ENCODE measurements around the gene PMP22.

PMP22 gene

GRCh38 chr17:15238057-15238456 lies 27.1 kb downstream of the PMP22 start:
- no peaks in the 10 kb centered on the region for H3K36me3 ChIP-seq (ENCODE audit: low read depth)
- ATAC-seq (ENCODE audit: low read depth) (no peak), DNase-seq (ENCODE audit: low spot score) (no peak)

GRCh38 chr17:15237106-15237425 lies 28.1 kb downstream of the PMP22 start:
- no peak for TF ChIP-seq CTCF (IDR thresholded peaks at IDR 0.05; ENCODE audit: poor library complexity, severe bottlenecking)
- Histone ChIP-seq H3K4me3 (ENCODE audit: severe bottlenecking) (no peak overlapping the region), H3K4me1 (ENCODE audit: insufficient read depth, poor library complexity, severe bottlenecking) (no peaks in the 10 kb centered on the region), H3K27me3 (ENCODE audit: insufficient read depth, poor library complexity, severe bottlenecking) (no peaks in the 10 kb centered on the region), H3K36me3 (ENCODE audit: low read depth) (no peaks in the 10 kb centered on the region), H3K9me3 (ENCODE audit: severe bottlenecking) (no peaks in the 10 kb centered on the region), H3K27ac (ENCODE audit: poor library complexity, severe bottlenecking) (no peak overlapping the region)
- DNase-seq (ENCODE audit: low spot score) (no peak), ATAC-seq (ENCODE audit: low read depth) (no peak)

More at GRCh38 chr17:15238057-15238456, 27.1 kb downstream of the PMP22 start:
- no peaks in the 10 kb centered on the region for H3K9me3 ChIP-seq (ENCODE audit: severe bottlenecking)
- TF ChIP-seq CTCF (IDR thresholded peaks at IDR 0.05; ENCODE audit: poor library complexity, severe bottlenecking): no peak
- no peaks in the 10 kb centered on the region for H3K4me1 ChIP-seq (ENCODE audit: insufficient read depth, poor library complexity, severe bottlenecking)
- H3K27ac ChIP-seq (ENCODE audit: poor library complexity, severe bottlenecking): no peak overlapping the region
- H3K4me3 ChIP-seq (ENCODE audit: severe bottlenecking): no peak overlapping the region
- H3K27me3 ChIP-seq (ENCODE audit: insufficient read depth, poor library complexity, severe bottlenecking): no peaks in the 10 kb centered on the region

GRCh38 chr17:15236281-15237105 lies 28.6 kb downstream of the PMP22 start:
- TF ChIP-seq CTCF (IDR thresholded peaks at IDR 0.05; ENCODE audit: poor library complexity, severe bottlenecking): no peak
- ATAC-seq (ENCODE audit: low read depth): no peak
- Histone ChIP-seq H3K27ac (ENCODE audit: poor library complexity, severe bottlenecking) (no peak overlapping the region), H3K36me3 (ENCODE audit: low read depth) (no peaks in the 10 kb centered on the region), H3K4me1 (ENCODE audit: insufficient read depth, poor library complexity, severe bottlenecking) (no peaks in the 10 kb centered on the region), H3K4me3 (ENCODE audit: severe bottlenecking) (no peak overlapping the region), H3K27me3 (ENCODE audit: insufficient read depth, poor library complexity, severe bottlenecking) (no peaks in the 10 kb centered on the region), H3K9me3 (ENCODE audit: severe bottlenecking) (no peaks in the 10 kb centered on the region)
- DNase-seq (ENCODE audit: low spot score): no peak

- no peak for ATAC-seq (ENCODE audit: low read depth)
- H3K27me3 ChIP-seq (ENCODE audit: insufficient read depth, poor library complexity, severe bottlenecking): no peaks in the 10 kb centered on the region
- no peaks in the 10 kb centered on the region for H3K4me1 ChIP-seq (ENCODE audit: insufficient read depth, poor library complexity, severe bottlenecking)
- no peaks in the 10 kb centered on the region for H3K9me3 ChIP-seq (ENCODE audit: severe bottlenecking)
- no peak overlapping the region for H3K27ac ChIP-seq (ENCODE audit: poor library complexity, severe bottlenecking)
- no peaks in the 10 kb centered on the region for H3K36me3 ChIP-seq (ENCODE audit: low read depth)
- TF ChIP-seq CTCF (IDR thresholded peaks at IDR 0.05; ENCODE audit: poor library complexity, severe bottlenecking): no peak
- DNase-seq (ENCODE audit: low spot score): no peak
- H3K4me3 ChIP-seq (ENCODE audit: severe bottlenecking): no peak overlapping the region
Observed at GRCh38 chr17:15233971-15234370, 31.2 kb downstream of the PMP22 start.
